IPS DF 6.9 (cell line): ENCODE data around the gene RYR1.
"Not testable (repeated sequence)": the region's sequence is repeated elsewhere in the genome, so short reads cannot be mapped to it uniquely, and the experiment has no call there.

ENCODE experiments used
- DNase-seq: peaks from one replicate; pipeline ENCODE4 v3.0.0-alpha.2; 2013; ENCODE audit warnings: low read depth, low spot score
- H3K27ac ChIP-seq: one replicate; pipeline ENCODE4 v1.5.1; 2013; ENCODE audit warnings: low read length, control low read depth
- H3K27me3 ChIP-seq: 2 replicates; pipeline ENCODE4 v1.6.1; 2013; ENCODE audit warnings: mild to moderate bottlenecking, low read length; ENCODE audit not compliant: control insufficient read depth, insufficient read depth
- H3K36me3 ChIP-seq: 2 replicates; pipeline ENCODE4 v1.6.1; 2013; ENCODE audit warnings: low read length; ENCODE audit not compliant: control insufficient read depth, insufficient read depth
- H3K4me1 ChIP-seq: 2 replicates; pipeline ENCODE4 v1.6.1; 2013; ENCODE audit warnings: low read length; ENCODE audit not compliant: control insufficient read depth, insufficient read depth
- H3K4me3 ChIP-seq: 2 replicates; pipeline ENCODE4 v1.5.1; 2013; ENCODE audit warnings: mild to moderate bottlenecking, low read length
- H3K9me3 ChIP-seq: 2 replicates; pipeline ENCODE4 v1.6.1; 2013; ENCODE audit warnings: low read length, inconsistent platforms; ENCODE audit not compliant: control insufficient read depth, insufficient read depth
- WGBS: extraction: QIAGEN DNeasy Blood & Tissue Kit; methylation state at CpG from one replicate; pipeline ENCODE4 v1.1.7; 2013; ENCODE audit warnings: mixed read lengths, missing lambda C conversion rate; ENCODE audit not compliant: insufficient read length, insufficient coverage; 5-methylcytosine and 5-hydroxymethylcytosine counted together

The RYR1 gene

DNA sequence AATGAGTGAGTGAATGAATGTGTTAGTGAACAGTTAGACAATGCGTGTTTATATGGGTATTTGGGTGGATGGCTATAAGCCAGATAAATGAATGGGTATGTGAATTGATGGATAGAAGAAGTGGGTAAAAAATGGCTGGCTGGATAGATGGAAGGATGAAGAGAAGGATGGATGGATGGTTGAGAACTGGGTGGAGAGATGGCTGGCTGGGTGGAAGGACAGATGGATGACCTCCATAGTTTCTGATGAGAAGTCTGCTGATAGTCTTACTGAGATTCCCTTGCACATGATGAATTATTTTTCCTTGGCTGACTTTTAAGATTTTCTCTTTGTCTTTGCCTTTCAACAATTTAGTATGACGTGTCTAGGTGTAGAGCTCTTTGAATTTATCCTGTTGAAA lies 57.4 kb downstream of the RYR1 start:
- Histone ChIP-seq H3K27me3 (no peaks in the 10 kb centered on the region), H3K27ac (no peak overlapping the region), H3K4me3 (no peak overlapping the region), H3K9me3 (no peaks in the 10 kb centered on the region), H3K4me1 (peaks cover 3% of the 10 kb centered on the region; the same call in 1 of the 2 replicates), H3K36me3 (peaks cover 10% of the 10 kb centered on the region)
- no peak for DNase-seq
- 100% methylated on average over 1 of the region's 2 CpGs for WGBS

DNA sequence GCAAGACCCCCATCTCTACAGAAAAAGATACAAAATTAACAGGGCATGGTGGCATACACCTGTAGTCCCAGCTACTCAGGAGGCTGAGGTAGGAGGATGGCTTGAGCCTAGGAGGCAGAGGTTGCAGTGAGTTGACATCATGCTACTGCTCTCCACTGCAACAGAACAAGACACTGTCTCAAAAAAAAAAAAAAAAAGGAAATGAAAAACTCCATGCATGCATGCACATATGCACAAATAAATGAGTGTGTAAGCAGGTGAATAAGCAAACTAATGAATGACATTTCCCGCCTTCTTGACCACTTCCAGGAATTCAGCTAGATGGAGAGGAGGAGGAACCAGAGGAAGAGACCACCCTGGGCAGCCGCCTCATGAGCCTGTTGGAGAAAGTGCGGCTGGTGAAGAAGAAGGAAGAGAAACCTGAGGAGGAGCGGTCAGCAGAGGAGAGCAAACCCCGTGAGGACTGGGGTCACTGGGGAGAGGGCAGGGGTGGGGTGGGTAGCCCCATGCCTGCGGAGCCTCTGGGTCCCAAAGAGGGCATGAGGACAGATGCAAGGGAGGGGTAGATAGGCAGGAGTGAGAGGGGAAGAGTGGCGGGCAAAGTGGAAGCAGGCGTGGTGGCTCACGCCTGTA lies 58.8 kb downstream of the RYR1 start:
- Histone ChIP-seq H3K4me3 (no peak overlapping the region), H3K27me3 (no peaks in the 10 kb centered on the region), H3K36me3 (peaks cover 21% of the 10 kb centered on the region), H3K27ac (no peak overlapping the region), H3K9me3 (no peaks in the 10 kb centered on the region), H3K4me1 (peaks cover 3% of the 10 kb centered on the region; the same call in 1 of the 2 replicates)
- WGBS, result no CpG with 5 or more reads among the region's 9 CpGs
- DNase-seq, result no peak

DNA sequence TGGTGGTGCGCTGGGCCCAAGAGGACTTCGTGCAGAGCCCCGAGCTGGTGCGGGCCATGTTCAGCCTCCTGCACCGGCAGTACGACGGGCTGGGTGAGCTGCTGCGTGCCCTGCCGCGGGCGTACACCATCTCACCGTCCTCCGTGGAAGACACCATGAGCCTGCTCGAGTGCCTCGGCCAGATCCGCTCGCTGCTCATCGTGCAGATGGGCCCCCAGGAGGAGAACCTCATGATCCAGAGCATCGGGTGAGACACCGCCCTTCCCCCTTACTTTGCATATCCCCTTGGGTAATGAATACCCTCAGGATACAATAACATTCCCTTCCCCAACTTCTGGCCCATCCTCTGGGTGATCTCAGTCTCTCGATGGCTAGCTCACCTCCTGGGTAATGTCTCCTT lies 60.9 kb downstream of the RYR1 start:
- no CpG with 5 or more reads among the region's 21 CpGs for WGBS
- peaks cover 25% of the 10 kb centered on the region for H3K36me3 ChIP-seq
- DNase-seq, result no peak

DNA sequence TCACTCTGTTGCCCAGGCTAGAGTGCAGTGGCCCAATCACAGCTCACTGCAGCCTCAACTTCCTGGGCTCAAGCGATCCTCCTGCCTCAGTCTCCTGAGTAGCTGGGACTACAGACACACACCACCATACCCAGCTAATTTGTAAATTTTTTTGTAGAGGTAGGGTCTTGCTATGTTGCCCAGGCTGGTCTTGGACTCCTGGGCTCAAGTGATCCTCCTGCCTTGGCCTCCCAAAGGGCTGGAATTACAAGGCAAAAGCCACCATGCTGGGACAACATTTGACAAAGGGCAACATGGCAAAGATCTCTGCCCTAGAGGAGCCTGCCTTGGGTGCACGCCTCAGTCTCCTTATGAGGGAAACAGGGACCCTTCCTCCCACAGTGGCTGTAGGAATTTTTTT lies 61.9 kb downstream of the RYR1 start:
- not testable (repeated sequence) for DNase-seq, H3K27me3 ChIP-seq, H3K27ac ChIP-seq, H3K9me3 ChIP-seq, H3K4me1 ChIP-seq, H3K4me3 ChIP-seq
- WGBS, result no CpG with 5 or more reads among the region's 2 CpGs
- H3K36me3 ChIP-seq, result peaks cover 26% of the 10 kb centered on the region

More for the DNA sequence above, 60.9 kb downstream of the RYR1 start:
- H3K4me3 ChIP-seq, result no peak overlapping the region
- H3K27ac ChIP-seq, result no peak overlapping the region
- H3K27me3 ChIP-seq, result no peaks in the 10 kb centered on the region
- H3K4me1 ChIP-seq, result peaks cover 3% of the 10 kb centered on the region
- H3K9me3 ChIP-seq, result no peaks in the 10 kb centered on the region

DNA sequence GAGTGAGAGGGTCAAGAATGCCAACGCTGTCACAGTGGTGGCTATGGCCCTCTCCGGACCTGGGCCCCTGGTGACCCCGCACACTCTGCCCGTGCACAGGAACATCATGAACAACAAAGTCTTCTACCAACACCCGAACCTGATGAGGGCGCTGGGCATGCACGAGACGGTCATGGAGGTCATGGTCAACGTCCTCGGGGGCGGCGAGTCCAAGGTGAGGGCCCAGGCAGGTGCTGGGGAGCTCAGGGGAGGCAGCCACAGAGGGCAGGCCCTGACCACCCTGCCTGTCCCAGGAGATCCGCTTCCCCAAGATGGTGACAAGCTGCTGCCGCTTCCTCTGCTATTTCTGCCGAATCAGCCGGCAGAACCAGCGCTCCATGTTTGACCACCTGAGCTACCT lies 62.6 kb downstream of the RYR1 start:
- Histone ChIP-seq H3K27me3 (no peaks in the 10 kb centered on the region), H3K9me3 (no peaks in the 10 kb centered on the region), H3K36me3 (peaks cover 26% of the 10 kb centered on the region), H3K4me3 (no peak overlapping the region), H3K27ac (no peak overlapping the region), H3K4me1 (peaks cover 3% of the 10 kb centered on the region)
- no peak for DNase-seq
- WGBS, result no CpG with 5 or more reads among the region's 17 CpGs

DNA sequence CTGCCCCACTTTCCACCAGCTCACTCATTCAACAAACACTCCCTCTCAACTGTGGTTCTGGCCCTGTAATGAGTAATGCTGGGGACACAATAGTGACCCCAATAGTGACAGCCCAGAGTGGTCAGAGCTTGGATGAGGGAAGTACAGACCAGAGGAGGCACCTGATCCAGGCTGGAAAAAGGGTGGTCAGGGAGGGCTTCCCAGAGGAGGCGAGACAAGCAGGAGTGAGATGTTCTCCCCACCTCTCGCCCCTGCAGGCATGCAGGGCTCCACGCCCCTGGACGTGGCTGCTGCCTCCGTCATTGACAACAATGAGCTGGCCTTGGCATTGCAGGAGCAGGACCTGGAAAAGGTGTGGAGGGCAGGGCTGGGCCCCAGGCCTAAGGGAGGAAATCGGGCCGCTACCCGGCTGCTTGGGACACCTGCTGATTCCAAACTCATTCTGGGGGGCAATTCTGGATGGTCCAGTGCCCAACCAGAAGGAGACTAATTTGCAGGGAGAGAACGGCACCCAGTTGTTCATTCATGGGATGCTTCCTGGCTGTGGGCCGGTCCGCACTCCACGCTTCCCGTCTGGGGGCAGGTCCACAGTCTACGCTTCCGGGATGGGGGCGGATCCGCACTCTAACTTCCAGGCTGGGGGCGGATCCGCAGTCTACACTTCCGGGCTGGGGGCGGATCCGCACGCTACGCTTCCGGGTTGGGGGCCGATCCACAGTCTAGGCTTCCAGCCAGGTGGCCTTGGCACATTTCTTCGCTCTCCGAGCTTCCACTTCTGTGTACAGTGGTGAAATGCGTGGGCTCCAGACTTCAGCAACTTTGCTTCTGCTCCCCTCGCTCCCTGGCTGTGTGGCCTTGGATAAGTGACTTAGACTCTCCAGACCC lies 63.4 kb downstream of the RYR1 start:
- Histone ChIP-seq H3K36me3 (peaks cover 26% of the 10 kb centered on the region), H3K4me3 (no peak overlapping the region), H3K27me3 (no peaks in the 10 kb centered on the region), H3K4me1 (peaks cover 3% of the 10 kb centered on the region), H3K27ac (no peak overlapping the region), H3K9me3 (no peaks in the 10 kb centered on the region)
- DNase-seq, result no peak
- no CpG with 5 or more reads among the region's 30 CpGs for WGBS

DNA sequence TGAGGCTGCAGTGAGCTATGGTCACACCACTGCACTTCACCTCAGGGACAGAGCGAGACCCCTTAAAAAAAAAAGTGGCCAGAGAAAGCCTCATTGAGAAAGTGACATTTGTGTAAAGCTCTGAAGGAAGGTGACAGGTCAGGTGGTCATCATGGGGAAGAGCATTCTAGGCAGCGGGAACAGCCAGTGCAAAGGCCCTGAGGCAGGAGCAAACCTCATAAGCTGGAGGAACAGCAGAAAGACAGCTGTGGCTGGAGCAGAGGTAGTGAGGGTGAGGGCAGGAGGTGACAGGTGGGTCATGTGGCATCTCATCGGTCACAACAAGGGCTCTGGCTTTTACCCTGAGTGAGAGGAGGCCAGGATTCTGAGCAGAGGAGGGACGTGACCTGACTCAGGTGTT lies 64.4 kb downstream of the RYR1 start:
- Histone ChIP-seq H3K4me3 (no peak overlapping the region), H3K27ac (no peak overlapping the region), H3K9me3 (no peaks in the 10 kb centered on the region), H3K36me3 (peaks cover 31% of the 10 kb centered on the region), H3K27me3 (no peaks in the 10 kb centered on the region), H3K4me1 (peaks cover 3% of the 10 kb centered on the region)
- DNase-seq, result no peak
- WGBS, result no CpG with 5 or more reads among the region's 4 CpGs

DNA sequence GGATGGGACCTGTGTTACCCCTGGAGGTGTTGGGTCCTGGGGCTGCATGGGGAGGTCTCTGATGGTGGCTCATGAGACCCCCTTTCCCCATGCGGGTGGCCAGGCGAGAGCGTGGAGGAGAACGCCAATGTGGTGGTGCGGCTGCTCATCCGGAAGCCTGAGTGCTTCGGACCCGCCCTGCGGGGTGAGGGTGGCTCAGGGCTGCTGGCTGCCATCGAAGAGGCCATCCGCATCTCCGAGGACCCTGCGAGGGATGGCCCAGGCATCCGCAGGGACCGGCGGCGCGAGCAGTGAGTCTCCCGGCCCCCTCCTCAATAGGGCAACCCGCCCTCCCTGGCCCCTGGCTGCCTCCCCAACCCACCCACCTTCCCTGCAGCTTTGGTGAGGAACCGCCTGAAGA lies 66.0 kb downstream of the RYR1 start:
- no peak overlapping the region for H3K27ac ChIP-seq
- H3K4me1 ChIP-seq, result no peaks in the 10 kb centered on the region; the same call in 1 of the 2 replicates
- no peaks in the 10 kb centered on the region for H3K9me3 ChIP-seq
- no CpG with 5 or more reads among the region's 21 CpGs for WGBS
- peaks cover 33% of the 10 kb centered on the region for H3K36me3 ChIP-seq
- DNase-seq, result no peak
- H3K27me3 ChIP-seq, result no peaks in the 10 kb centered on the region
- H3K4me3 ChIP-seq, result no peak overlapping the region

DNA sequence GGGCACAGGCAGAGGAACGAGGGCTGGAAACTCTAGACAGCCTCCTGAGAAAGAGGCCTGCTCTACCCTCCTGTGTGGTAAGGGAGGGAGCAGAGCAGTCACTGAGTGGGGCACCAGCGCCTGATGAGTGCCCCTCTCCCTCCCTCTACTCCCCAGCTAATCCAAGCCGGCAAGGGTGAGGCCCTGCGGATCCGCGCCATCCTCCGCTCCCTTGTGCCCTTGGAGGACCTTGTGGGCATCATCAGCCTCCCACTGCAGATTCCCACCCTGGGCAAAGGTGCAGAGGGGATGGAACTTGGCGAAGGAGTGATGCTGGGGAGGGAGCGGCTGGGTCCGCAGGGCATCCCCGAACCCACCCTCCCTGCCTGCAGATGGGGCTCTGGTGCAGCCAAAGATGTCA lies 67.0 kb downstream of the RYR1 start:
- H3K27me3 ChIP-seq, result no peaks in the 10 kb centered on the region
- no peak for DNase-seq
- no peaks in the 10 kb centered on the region for H3K9me3 ChIP-seq
- no peaks in the 10 kb centered on the region; the same call in 1 of the 2 replicates for H3K4me1 ChIP-seq
- WGBS, result no CpG with 5 or more reads among the region's 11 CpGs
- H3K27ac ChIP-seq, result no peak overlapping the region
- no peak overlapping the region for H3K4me3 ChIP-seq
- H3K36me3 ChIP-seq, result peaks cover 37% of the 10 kb centered on the region

DNA sequence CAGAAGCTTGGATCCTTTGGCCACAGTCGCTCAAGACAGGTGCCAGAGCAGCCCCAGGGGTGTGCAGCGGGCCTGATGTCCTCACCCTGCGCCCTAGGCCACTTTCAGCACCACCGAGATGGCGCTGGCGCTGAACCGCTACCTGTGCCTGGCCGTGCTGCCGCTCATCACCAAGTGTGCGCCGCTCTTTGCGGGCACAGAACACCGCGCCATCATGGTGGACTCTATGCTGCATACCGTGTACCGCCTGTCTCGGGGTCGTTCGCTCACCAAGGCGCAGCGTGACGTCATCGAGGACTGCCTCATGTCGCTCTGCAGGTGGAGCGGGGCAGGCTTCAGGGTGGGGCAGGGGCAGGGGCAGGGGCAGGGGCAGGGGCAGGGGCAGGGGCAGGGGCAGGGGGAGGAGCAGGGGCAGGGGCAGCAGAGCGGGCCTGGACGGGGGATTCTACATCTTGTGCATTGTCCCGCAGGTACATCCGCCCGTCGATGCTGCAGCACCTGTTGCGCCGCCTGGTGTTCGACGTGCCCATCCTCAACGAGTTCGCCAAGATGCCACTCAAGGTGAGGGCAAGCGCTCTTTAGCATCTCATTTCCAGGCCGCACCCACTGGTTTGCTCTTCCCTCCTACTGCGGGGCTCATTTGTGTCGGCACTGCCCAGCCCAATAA lies 69.1 kb downstream of the RYR1 start:
- no peak for DNase-seq
- WGBS, result no CpG with 5 or more reads among the region's 41 CpGs
- H3K27me3 ChIP-seq, result no peaks in the 10 kb centered on the region

More for the DNA sequence above, 69.1 kb downstream of the RYR1 start:
- Histone ChIP-seq H3K36me3 (peaks cover 23% of the 10 kb centered on the region), H3K4me3 (no peak overlapping the region), H3K4me1 (no peaks in the 10 kb centered on the region; the same call in 1 of the 2 replicates), H3K9me3 (no peaks in the 10 kb centered on the region), H3K27ac (no peak overlapping the region)
